GM18517 (cell line): ENCODE data around the gene UBASH3B.

Experiments
- ATAC-seq: cut with Tn5 transposase; IDR thresholded peaks from one replicate; pipeline ENCODE4 v1.9.1; 2021; ENCODE audit warnings: mild to moderate bottlenecking, moderate library complexity; ENCODE audit not compliant: unreplicated experiment

The UBASH3B gene

DNA sequence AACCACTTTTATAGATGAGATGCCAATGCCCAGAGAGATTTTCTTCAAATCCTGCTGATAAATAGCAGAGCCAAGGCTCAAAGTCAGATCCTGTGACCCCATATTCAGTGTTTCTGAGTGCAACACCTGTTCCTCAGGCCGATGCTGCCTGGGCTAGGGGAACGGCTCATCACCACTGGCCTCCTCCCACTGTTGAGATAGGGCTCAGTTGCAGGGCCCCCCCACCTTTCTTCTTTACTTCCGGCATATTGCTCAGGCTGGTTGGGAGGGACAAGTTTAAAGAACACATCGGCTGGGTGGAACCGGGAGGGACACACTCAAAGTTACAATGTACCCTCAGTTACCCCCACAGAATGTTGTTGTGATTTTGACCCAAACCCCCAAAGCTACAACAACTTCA, 94.5 kb downstream of the UBASH3B start:
- no peak for ATAC-seq

DNA sequence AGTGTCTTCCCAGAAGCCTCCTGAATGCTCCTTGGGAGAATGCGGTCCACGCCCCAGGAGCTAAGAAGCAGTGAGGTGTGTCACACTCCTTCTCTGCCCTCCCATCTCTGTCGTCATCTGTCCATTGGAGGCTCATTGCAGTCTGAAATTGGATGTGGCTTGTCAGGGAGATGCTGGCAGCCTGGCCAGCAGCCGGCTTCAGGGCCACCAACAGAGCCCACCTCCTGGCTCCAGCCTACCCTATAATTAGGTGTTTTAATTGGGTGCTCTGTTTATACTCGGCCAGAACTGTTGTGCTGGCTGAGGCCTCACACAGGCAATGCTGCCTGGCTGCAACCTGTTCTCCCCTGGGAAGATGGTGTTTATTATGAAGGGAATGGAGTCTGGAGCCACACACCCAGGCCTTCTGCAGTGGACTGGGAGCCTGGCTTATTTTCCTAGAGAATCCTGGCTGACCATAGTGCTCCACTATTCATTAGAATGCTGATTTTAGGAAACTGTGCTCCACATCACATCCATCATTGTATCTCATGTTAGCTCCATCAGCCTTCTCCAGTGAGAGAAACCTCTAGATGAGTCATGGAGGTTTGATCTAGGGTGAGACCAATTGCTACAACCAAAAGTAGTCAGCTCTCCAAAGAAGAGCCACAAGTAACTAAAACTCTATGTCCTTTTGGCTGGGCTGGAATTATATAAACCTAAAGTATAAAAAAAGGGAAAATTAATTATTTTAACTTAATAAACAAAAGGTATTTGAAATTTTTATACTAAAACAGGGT, 96.0 kb downstream of the UBASH3B start:
- ATAC-seq: no peak

DNA sequence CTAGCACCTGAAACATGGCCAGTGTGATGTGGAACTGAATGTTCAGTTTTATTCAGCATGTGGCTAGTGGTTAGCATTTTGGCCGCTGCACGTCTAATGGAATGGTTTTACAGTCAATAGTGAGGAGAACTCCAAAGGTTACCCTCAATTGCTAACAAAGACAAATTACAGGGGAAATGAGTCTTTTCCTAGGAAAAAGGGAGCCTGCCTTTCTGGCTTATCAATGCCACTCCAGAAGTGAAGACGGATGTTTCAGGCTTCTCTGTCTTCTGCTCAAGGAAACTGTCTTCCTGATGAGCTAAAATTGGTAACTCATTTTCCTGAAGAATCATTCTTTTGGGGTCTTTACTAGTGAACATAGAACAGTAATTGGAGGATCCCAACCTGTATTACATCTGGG, 98.5 kb downstream of the UBASH3B start:
- ATAC-seq: no peak

DNA sequence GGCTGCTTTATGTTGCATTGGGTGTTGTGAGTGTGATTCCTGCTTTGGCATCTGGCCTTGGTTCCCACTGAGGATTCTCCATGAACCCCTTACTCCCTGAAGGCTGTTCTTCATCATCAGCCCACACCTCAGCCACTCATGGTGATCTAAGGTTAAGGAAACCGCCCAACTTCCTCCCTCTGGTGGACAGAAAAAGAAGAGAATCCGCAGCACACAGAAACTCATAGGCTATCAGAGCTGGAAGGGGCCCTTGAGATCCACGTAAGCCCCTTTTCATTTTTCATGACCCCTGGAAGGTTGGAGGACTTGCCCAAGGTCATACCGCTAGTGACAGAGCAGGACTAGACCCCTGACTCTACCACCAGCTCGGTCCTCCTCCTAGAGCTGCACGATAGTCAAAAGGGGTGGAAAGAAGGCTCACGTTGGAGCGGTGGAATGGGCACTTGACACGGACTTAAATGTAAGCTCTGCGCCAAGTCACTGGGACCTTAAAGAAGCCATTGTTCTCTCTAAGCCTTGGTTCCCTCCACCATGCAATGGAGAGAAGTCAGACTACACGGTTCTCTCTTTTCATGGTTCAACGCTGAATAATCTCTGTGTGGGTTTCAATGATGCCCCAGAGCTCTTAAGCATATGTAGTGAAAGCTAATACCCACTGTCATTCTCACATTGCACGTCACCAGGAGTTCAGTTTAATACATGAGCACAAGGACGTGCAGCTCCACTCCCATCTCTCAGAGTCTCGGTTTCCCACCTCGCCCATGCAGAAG, 99.2 kb downstream of the UBASH3B start:
- ATAC-seq: no peak

DNA sequence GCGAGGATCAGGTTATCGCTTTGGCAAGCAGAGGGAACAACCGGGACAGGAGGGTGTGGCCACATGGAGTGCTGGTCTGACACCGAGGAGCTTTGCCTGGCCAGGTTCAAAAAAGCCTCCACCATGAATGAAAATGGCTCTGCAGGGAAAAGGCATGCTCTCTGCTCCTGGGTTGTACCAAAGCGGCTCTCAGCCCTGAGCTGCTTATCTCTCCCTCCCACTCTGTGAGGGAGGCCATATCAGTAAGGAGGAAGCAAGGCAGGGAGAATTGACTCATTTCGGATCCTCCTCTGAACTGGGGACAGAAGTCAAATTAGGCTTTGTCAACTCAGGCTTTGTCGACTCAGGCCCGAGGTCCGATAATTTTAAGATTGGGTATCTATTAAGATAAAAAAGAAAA, 99.9 kb downstream of the UBASH3B start:
- ATAC-seq: no peak

DNA sequence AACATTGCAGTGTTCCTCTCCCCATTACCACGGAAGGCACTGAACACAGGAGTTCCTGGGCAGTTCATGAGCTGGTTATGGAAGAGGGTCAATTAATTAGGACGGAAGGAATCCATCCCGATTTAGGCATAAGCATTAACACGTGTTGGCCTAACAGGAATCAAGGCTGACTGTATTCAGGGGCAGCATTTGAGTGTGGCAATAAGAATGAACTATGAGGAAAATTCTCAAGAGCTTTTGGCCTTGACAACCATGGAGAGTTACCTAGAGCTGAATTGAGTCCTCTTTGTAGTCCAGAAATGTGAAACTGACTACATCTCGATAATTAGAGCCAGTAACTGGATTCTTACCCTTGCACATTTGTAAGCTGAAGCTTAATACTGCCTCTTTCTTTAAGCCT, 100.4 kb downstream of the UBASH3B start:
- no peak for ATAC-seq

DNA sequence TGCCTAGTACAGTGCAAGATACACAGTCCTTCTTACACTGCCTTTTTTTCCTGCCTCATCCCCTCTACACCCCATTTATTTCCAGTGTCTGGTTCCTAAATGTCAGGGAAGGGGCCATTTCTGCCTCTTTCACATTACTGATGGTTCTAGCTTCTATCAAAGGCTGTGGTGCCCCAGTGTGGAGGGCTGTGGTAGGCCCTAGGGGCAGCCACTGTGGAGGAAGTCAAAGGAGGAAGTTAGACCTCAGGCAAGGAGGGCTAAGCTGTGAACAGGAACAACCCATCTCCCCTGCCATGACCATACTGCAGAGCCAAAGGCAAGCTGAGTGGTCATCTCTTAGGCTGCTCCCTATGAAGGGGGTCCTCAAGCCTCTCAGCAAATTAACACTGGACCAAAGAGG, 100.9 kb downstream of the UBASH3B start:
- peak; percentile 70 for ATAC-seq

DNA sequence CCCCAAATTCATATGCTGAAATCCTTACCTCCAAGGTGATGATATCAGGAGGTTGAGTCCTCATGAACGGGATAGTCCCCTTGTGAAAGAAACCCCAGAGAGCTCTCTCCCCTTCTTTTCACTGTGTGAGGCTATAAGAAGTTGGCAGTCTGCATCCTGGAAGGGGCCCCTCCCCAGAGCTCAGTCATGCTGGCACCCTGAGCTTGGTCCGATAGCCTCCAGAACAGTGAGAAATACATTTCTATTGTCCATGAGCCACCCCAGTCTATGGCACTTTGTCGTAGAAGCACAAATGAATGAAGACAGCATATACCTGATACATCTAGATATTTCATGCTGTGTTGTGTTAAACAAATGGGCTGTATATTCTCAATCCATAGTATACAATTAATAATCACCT, 101.7 kb downstream of the UBASH3B start:
- ATAC-seq: no peak

DNA sequence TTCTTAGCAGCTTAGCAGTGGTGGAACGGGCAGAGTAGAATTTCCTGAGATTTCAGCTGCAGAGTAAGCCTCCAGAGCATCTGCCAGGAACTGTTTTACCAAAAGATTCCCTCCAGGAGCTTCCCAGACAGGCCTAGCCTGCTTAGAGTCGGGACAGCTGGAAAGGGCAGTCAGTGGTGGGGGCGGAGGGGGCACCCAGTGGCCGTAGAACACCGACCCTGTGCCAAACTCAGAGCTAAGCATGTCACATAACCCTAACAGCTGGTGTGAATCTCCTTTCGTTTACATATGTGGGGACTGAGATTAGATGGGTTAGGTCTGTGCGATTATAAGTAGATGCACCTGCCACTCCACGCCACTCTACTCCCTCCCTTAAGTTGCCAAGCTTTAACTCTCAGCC, 102.8 kb downstream of the UBASH3B start:
- ATAC-seq: no peak

DNA sequence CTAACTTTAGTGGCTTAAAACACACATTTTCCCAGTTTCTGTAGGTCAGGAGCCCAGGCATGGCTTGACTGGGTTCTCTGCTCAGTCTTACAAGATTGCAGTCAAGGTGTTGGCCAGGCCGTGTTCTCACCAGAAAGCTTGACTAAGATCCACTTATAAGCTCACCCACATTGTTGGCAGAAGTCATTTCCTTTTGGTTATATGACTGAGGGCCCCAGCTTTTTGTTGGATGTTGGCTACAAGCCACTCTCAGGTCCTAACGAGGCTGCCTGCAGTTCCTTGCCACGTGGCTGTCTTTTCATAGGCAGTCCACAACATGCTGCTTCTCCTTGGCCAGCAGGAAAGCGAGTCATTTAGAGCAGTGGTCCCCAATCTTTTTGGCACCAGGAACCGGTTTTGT, 103.5 kb downstream of the UBASH3B start:
- ATAC-seq: no peak

DNA sequence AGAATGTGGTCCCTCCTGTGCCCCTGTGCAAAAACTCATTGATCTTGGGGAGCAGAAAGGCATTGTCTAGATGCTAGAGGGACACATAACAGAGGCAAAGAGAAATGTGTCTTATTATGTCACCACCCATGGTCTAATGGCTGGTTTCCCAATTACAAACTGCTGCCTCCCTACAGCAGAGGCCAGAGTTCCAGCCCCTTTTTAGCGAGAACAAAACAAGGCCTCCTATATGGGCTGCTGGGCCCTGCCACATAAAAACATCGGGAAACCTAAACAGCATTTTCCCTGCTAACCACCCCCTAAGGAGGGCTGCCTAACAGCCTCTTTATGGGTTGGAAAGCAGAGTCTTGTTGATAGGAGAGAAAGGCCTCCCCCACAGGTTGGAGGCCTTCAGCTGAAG, 107.6 kb downstream of the UBASH3B start:
- ATAC-seq: no peak

DNA sequence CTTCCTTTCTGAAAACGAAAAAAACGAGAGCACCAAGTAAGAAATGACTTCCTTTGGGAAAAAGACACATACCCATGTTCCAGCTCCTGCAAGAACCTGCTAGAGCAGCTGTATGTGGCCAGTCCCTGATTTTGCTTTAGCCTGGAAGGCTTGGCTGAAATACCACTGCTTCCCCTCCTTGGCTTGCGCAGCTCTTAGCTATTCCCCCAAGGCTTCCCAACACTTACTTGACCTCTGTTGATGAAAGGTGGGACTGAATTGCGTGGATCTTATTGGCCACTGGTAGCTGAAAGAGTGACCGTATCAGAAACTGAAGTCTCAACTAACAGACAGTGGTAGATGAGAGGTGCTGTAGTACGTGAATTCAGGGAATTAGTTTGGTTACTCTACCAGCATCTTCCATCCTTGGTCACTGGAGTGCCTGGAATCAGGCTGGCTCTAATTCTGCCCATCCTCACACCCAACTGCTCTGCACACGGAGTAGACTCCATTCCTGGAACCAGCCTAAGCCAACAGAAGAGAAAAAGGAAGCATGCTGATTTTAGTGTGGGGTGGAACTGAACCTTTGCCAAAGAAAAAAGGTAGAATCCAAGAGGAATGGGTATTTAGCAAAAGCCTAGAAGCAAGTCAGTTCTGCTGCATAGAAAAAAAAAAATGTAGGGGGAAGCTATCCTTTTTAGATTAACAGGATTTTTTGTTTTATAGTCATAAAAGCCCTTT, 109.0 kb downstream of the UBASH3B start:
- no peak for ATAC-seq

DNA sequence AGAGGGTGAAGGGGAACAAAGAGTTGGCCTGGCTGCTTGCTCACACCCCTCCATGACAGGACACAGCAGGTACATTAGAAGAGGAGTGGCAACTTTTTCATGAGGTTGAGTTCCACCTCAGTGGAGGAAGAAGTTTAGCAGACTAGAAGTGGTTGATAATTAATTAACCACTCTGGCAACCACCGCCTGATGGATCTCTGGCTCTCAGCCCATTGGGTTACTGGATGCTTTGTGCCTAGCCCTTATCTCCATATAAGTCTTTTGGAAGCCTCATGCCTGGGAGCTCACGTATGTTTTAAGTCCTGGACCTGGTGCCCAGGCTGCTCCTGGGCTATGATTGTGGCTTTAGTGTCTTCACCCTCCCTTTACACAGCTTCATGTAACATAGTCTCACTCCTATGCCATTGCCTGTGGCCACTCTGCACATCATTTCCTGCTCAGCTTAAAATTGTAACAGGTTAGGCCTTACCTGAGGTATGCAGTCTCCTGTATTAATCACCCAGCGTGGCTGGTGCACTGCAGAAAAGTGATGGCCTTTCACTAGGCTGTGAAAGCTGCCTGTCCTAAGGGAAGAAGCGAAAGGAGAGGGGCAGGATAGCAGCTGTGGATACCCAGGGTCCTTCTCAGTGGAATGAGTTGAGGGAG, 110.1 kb downstream of the UBASH3B start:
- ATAC-seq: no peak

DNA sequence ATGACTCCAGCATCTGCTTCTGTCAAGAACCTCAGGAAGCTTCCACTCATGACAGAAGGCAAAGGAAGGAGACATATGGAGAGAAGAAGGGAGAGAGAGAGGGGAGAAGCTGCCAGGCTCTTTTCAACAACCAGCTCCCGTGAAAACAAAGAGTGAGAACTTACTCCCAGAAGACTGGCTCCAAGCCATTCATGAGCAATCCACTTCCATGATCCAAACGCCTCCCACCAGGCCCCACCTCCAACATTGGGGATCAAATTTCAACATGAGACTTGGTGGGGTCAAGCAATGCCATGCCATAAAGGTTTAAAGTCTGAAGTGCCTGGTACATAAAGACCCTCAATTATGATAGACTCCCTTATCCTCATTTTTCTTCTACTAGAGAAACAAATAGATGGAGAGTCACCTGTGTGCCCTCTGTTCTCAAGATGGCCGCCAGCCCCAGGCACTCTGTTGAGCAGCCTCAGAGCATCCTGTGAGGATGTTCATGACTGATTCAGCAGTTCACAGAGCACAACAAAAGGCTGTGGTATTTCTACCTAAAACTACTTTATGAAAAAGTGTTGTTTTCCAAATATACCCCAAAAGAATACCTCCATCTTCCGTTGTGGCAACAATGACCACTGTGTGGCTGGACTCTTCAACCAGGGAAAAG, 113.7 kb downstream of the UBASH3B start:
- no peak for ATAC-seq

DNA sequence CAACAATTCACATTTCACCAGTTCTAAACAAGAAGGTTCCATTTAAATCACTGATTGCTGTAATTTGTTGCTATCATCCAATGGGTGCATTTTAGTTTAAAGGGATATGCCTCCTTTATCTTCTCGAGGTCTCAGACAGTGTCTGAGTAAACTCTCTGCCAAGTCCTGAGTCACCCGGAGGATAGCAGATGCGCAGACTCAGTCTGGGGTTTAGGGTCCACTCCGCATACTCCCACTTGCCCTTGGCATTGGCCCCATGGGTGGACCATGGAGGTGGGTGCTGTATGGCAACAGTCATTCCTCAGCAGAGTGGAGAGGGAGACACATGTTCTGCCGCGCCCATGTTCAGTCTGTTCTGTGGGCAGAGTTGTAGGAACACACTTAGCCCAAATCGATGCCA, 117.4 kb downstream of the UBASH3B start:
- no peak for ATAC-seq

DNA sequence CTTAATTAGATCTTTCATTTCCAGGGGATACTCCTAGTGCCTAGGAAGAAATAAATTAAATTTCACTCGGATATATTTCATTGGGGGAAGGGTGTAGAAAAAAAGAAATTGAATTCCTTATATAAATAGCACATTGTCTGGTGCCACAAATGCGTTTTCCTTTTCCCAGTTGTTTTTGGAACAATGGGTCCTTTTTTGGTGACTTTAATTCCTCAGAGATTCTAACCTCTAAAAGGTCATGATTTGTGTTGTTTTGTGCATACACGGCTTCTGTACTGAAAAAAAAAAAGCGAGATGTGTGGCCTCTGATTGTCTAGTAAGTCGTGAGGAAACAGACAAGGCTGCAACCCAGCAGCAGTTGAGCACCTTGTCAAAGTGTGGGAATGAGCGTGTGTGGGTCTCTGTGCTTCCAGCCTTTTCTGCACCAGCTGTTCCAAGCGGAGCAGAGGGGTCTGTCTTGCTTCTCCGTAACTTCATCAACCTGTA, 118.3 kb downstream of the UBASH3B start:
- no peak for ATAC-seq

DNA sequence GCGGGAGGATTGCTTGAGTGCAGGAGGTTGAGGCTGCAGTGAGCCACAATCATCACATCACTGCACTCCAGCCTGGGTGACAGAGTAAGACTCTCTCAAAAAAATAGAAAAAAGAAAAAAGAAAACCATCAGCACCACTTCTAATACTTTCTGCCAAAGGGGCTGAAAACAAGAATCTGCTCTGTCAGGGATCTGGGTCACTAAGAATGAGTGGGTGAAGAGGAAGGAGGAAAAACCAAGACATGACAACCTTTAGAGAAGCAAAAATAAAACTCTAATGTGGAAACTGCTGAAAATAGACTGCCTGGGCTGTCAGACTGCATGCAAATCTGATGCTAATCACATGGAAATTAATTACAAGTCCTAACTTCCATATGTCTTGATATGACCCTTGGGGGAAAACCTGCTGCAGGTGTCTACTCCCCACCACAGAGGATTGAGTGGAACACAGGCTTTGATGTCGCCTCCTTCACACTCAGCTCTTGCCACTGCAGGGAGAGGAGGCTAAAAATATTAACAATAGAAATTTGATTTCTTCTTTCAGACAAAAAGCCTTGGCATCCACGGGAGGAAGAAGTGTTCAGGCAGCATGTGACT, 120.3 kb downstream of the UBASH3B start:
- no peak for ATAC-seq

DNA sequence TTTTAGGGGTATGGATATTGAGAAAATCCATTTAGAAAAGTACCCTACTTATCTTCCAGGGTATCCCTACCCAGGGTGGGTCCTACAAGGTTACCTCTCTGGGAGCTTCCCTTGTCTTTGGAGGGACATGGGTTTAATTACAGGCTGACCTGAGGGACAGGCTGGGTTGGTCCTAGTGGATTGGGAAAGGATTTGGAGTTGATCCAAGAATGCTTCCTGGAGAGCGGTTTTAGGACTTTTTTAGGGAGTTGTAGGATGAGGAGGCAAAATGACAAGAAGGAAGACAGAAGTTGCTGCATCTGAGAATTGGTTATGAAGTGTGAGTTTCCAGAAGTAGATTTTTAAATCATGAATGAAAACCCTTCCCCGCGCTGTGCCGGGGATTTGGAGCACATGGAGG, 121.0 kb downstream of the UBASH3B start:
- no peak for ATAC-seq

DNA sequence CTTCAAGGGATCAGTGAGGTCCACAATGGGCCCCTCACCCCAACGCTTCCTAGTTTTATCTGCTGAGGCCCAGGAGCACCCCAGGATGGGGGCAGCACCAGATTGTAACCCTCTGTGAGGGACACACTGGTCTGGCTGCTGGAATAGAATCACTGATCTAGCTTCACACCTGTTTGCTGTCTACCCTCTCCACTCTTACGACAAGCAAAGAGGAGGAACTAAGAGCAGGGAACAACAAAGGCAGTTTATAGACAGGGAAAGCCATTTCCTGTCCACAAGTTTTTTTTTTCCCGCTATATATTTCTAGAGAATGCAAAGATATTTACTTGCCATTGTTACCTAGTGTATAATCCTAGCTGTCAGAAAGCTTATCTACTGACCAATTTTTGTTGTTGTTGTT, 121.8 kb downstream of the UBASH3B start:
- ATAC-seq: no peak

DNA sequence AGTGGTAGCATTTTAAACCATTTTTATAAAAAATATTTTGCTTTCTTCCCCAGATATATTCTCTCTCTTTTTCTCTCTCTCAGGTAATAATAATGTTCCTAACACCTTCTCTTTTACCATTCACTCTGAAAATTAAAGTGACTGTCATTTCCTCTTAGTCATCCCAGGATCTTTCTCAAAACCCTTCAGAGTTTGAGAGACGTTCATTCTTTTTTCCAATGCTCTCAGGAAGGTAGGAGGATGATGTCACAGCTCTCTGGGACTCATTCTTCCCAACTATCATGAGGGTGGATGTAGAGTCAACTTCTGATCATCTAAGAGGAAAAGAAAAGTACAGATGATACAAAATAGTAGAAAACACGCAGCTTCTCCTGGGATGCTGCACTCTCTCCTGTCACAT, 122.6 kb downstream of the UBASH3B start:
- no peak for ATAC-seq
